CD1c-positive myeloid dendritic cell (primary cell): ENCODE results near the gene COL6A6.

ENCODE experiments used
- DNase-seq: peaks from one replicate; pipeline ENCODE4 v3.0.0-alpha.2; 2016; ENCODE audit errors: extremely low spot score

COL6A6 gene, protein sequence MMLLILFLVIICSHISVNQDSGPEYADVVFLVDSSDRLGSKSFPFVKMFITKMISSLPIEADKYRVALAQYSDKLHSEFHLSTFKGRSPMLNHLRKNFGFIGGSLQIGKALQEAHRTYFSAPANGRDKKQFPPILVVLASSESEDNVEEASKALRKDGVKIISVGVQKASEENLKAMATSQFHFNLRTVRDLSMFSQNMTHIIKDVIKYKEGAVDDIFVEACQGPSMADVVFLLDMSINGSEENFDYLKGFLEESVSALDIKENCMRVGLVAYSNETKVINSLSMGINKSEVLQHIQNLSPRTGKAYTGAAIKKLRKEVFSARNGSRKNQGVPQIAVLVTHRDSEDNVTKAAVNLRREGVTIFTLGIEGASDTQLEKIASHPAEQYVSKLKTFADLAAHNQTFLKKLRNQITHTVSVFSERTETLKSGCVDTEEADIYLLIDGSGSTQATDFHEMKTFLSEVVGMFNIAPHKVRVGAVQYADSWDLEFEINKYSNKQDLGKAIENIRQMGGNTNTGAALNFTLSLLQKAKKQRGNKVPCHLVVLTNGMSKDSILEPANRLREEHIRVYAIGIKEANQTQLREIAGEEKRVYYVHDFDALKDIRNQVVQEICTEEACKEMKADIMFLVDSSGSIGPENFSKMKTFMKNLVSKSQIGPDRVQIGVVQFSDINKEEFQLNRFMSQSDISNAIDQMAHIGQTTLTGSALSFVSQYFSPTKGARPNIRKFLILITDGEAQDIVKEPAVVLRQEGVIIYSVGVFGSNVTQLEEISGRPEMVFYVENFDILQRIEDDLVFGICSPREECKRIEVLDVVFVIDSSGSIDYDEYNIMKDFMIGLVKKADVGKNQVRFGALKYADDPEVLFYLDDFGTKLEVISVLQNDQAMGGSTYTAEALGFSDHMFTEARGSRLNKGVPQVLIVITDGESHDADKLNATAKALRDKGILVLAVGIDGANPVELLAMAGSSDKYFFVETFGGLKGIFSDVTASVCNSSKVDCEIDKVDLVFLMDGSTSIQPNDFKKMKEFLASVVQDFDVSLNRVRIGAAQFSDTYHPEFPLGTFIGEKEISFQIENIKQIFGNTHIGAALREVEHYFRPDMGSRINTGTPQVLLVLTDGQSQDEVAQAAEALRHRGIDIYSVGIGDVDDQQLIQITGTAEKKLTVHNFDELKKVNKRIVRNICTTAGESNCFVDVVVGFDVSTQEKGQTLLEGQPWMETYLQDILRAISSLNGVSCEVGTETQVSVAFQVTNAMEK (N-terminal part only)

DNA sequence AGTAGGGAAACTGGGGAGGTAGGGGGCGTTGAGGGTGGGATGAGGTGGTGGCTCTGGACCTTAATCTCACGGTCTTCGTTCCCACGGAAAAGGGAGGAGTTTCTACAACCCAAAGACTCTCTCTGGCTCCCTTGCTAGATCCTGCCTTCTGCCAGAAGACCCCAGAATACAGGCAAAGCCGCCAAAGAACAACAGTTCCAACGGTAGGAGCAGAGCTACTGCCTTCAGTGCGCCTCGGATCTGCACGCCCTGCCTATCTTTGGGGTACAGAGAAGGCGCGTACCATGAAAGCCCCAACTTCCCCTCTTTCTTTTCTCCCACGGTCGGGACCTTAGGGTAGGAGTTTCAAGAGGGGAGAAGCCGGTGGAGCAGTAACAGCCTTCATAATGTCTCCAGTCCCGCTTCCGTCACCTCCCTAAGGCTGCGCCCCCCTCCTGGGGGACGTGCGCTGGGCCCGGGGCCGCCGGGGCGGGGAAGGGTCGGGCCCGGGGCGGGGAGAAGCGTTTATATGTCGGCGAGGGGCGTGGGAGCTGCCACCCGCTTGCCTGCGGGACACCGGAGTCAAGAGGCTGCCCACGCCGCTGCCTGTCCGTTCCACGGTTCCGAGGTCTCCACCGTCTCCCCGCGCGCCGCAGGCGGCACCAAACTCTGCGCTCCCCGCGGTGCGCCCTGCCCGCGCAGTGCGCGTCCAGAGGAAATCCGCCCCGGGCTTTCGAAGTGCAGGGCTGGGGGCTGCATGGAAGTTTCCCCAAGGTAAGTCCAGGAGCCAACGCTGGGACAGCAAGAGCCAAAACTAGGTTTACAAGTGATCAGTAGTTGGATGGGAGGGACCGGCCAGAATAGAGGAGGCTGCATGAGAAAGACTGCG, at the start of gene COL6A6:
Gene COL6A6, plus strand, starts transcription at position 533 of the 868 bp plus-strand sequence. CDS start 43,188 bp downstream, outside the sequence.
- no peak for DNase-seq

DNA sequence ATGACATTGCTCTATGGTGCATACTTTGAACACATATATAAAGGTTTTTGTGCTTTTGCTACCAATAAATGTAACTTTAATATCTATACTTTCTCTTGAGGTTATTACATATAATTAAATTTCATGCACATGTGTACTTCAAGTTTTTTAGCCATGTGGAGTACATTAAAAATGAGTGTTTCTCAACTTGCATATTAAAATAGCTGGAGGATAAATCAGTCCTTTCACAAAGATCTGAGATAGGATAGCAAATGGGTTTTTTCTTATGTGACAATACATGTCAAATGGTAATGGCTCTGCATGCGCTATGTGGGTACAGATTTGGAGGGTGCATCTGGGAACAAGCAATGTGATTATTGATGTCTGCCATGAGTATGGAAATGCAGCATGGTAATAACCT, 48.7 kb upstream of the COL6A6 start:
- DNase-seq = no peak

DNA sequence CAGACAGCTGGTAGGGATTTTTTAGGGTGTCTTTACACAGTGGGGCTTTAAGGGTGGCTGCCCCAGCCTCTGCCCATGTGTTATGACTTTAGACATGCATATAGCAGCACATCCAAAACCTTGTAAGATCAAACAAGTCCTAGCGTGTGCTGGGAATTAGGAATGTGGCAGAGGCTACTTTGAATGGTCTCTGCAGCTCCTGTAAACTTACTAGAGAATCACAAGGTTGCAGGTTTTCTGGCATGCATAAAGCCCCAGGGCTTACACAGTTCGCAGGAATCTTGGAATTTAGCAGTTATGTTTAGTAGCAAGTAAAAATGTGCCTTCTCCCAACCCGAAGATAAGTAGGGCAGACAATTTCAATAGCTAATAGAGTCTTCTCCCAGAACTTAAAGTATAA, 46.9 kb upstream of the COL6A6 start:
- no peak for DNase-seq

DNA sequence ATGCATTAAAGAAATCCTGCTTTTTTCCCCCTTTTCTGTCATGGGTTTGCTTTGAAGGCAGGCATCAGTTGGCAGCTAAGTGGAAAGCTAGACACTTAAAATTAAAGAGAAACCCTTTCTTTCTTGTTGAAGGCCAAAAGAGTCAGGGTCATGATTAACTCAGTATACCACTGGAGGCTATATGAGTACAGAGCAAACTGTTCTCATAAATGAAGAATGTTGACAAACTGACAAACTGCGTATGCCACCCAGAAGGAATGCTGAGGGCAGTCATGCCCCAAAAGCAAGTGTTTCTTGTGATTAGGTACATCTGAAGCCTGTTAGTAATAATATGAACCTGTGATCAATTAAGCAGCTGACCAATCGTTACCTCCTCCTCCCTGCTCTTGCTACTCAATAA, 43.6 kb upstream of the COL6A6 start:
- DNase-seq = no peak

DNA sequence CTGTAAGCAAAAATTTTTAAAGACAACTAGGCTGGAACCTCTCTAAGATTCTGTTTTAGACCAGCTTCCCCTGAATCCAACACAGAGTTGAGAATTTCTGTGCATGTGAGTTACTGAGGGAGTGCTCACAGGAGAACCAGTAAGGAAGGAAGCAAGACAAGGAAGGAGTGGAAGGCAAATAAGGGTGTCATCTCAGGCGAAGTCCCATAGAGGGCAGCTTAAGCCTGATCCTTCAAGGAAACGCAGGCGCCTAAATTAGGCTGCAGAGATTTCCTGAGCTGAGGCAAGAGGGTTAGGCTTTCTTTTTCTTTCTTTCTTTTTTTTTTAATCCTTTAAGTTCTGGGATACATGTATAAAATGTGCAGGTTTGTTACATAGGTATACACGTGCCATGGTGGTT, 36.2 kb upstream of the COL6A6 start:
- no peak for DNase-seq

DNA sequence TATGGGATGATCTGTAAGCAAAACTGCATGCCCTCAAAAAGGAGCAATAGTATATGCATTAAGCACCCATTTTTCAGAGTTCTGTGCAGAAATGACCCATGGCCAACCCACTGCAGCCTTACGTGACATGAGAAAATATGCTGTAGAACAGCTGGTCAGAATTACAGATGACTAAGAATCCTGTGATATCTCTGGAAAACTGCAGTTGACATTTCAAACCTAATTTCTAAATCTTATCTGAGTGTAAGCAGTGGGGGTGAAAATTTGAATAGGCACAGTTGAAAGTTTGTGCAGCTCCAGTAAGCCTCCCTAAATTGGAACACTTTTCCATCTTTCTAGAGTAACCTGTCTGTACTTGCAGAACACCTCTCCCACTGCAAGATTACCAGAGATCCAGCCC, 28.7 kb upstream of the COL6A6 start:
- no peak for DNase-seq

DNA sequence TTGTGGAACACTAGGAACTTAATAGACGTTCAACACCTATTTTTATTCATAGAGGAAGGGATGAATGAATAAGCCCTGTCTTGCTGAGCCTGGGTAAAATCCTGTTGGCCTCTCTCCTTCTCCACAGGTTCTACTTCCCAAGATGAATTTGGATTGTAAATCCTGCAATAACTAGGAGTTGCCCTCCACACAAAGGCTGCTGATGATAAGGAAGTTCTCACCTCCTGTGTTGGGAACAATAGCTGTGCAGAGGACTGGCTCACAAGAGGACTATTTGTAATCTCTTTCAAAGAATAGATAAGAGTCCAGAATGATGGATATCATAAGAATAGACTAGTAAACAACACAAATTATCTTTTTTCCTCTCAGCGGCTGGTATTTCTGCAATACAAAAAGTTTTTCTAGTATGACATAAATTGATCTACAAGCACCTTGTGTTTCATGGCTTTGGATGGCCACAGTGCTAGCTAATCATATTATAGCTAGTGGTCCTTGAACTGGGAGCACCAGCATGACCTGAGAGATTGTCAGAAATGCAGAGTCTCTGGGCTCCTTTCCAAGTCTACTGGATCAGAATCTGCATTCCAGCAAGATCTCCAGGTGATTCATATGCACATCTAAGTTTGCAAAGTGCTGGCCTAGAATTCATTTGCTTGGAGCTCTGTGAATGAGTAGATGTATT, 28.1 kb upstream of the COL6A6 start:
- no peak for DNase-seq

DNA sequence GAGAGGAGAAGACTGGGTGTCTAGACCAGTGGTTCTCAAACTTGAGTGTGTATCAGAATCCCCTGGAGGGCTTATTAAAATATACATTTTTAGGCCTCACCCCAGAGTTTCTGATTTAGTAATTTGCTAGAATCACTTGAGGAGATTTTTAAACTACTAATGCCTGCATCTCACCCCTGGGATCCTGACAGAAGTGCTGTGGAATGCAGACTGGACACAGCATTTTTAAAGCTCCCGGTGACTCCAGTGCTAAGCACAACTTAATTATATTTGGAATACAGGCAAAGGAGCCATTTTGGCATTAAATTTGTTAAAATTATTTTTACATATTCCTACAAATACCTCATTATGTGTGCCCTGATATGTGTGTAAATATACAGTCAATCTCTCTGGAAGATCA, 26.7 kb upstream of the COL6A6 start:
- no peak for DNase-seq

DNA sequence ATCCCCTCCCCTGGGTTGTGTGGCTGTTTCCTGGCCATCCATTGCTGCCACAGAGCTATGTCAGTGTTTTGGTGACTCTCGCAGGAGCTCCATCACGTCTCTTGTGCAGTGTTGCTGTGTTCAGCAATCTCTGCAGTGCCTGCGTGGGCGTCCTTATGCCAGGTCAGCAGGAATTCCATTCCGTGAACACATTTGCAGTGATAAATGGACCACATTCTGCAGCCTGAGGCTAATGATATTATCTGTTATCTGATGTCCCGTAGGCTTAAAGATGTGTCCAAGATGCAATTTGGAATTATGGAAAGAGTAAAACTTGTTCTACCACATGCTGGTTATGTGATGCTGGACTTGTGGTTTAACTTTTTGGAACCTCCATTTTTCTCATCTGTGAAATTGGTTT, 25.5 kb upstream of the COL6A6 start:
- DNase-seq = no peak

DNA sequence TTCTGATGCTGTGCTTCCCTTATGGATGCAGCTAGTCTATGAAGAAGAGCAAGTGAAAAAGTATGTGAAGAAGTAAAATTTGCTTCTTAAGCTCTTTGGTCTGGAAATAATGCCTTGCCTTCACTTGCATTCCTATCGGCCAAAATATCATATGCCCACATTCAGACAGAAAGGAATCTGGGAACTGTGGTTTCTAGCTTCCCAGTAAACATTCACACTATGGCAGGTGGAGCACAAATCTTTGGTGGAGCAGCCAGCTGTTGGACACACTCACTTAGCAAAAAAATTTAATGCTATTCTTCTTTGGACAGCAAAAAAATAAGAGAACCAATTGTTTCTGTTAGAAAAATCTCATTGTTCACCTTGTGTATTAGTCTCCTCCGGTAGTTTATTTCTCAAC, 12.3 kb upstream of the COL6A6 start:
- no peak for DNase-seq

DNA sequence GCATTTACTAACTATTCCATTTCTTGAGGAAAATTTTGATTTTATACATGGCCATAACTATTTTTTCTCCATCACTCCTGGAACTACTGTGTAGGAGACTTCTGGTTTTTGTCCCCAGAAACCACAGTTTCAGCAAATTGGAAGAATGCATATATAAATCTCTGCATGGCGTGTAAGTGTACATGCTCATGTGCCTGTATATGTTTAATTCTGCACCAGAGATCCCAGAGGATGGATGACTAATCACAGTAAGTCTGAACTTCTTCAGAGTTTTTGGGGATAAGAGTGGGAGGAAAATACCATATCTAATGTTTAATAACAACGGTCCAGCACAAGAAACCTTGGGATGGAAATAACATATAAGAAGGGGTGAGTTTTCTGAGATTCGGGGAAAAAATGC, 10.9 kb upstream of the COL6A6 start:
- DNase-seq = no peak

DNA sequence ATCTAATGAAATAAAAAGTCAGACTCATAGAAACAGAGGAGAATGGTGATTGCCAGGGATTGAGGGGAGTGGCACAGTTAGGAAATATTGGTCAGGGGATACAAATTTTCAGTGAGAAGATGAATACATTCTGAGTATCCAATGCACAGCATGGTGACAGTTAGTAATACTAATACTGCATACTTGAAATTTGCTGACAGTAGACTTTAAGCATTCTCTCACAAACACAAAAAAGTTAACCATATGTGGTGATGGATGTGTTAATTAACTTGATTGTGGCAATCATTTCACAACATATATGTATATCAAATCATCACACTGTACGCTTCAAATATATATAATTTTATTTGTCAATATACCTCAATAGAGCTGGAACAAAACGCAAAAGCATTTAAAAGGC, 9.2 kb upstream of the COL6A6 start:
- DNase-seq = no peak

DNA sequence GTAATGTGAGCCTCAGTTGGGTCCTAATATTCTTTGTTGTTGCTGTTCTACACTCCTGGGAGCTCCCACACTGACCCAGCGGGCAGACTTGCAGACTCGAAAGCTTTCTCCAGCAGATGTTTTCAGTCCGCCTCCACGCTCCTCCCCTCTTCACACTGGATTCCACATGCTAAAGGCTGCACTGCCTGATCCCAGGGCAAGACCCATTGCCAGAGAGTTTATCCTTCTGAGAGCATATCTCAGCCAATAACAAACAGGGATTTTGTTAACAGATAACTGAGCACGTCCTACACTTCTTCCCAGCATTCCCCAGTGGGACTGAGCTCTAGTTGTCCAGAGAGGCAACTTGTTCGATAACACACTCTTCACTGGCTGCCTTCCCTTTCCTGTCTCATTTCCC, 8.0 kb upstream of the COL6A6 start:
- no peak for DNase-seq

DNA sequence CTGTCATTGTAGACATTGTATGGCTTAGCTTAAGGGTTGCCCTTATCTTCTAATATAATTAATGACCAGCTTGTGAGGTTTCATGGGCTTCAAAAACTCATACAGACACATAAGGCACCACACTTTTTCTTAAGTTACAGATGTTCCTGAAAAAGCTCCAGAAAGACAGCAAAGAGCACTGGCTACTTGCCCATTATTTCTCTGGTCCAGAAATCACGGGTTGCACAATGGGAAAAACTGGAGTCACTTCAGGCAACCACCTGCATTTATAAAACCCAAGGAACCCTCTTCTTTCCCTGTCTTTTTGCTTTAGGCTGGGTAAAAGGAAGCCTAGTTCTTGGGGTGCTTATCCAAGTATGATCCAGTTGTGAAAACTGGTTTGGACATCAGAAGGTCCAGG, 2.3 kb upstream of the COL6A6 start:
- DNase-seq = no peak

DNA sequence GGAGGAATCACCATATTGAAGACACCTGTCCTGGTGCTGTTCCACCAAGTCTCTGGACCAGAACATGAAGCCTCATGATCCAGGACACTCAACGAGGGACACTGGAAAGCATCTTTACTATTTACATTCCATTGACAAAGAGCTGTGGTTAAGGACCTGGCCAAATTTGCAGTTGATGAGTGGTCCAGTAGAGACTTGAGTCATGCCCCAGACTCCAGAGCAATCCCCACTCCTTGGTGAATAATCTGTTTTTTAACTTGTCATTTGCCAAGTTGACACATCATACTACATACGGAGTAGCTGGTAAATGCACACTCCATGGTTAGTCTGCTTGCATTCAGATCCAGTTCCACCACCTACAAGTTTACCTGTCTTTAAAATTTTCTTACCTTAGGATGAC, 1.2 kb upstream of the COL6A6 start:
- DNase-seq = no peak

DNA sequence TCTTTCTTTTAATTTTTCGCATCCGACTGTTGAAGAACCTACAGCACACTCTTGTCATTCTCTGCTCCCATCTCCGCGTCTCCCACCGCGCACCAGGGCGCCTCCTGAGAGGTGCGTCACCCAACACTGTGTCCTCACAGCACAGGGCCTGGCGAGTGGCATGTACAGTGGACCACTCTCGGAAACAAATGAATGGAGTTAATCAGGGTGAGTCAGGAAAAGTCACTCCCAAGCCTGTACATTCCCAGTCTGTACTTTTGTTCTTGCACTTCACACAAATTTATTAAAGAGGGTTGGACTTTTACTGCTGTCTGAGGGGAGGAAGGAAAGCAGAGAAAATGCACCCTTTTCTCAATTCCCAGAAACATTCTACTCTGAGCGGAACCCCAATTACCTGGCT, 625 bp downstream of the COL6A6 start:
- DNase-seq = no peak

DNA sequence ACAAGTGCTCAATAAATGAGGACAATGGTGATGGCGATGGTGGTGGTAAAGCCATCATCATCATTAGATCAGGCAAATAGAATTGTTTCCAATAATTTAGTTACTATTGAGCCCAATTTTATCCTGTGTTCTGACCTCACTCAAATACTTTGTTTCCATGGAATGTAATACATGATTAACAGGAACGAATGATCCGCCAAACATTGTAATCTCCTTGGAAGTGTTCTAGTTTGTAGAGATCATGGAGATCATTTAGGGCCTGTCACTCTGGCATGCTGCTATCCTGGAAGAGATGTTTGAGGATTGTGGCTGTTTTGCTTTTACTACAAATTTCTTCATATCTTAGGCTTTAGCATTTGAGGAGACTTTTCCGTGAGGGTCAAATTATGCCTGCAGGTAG, 2.8 kb downstream of the COL6A6 start:
- no peak for DNase-seq

DNA sequence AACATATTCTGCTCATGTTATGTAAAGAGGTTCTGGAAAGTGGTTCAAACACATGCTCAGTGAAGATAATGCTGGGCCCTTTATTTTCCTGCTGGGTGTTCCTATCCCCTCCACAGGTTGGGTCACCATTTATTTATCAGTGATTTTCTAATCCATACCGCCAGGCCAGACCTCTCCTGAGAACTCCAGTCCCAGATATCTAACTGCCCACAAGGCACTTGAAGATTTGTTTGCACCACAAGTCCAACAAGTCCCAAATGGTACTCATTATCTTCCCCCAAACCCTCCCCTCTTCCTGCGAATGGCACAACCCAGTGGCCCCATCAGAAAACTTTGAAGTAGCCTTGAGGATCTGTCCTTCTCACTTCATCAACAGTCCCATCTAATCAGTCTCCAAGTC, 5.4 kb downstream of the COL6A6 start:
- DNase-seq = no peak

DNA sequence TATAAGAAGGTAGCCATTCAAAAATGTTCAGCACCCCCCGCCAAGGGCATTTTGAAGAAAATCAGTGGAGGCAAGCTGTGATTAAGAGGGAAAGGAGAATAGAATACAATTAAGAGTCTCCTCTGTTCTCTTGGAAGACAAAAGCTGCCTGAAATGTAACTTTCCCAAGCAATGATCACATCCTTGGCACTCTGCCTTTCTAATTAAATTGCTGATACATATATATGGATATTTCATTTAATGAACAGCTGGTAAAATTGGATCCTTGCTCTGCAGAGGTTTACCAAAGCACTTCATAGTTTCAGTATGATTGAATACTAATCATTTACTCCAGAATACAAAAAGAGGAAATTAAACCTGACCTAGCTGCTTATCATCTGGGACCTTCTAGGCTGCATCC, 10.4 kb downstream of the COL6A6 start:
- no peak for DNase-seq

DNA sequence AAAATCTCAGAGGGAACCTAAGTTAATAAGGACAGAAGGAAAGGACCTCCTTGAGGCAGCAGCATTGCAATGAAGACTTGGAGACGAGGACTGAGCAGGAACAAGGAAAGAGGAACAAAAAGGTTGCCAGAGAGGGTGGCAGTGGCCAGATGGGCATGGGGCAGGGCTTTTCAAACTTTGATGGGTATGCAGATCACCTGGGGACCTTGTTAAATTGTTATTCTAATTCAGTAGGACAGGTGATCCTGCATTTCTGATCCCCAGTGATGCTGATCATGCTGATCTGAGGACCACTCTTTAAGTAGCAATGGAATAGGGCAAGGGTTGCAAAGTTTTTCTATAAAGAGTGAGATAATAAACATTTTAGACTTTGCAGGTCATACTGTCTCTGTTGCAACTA, 11.1 kb downstream of the COL6A6 start:
- no peak for DNase-seq
